OCI-LY3 (cell line): ENCODE measurements around the gene RAD51.

ENCODE experiments used
- CTCF ChIP-seq: fragments of 200-600, 300-600 bp; sonication (generic); IDR thresholded peaks from 2 replicates; pipeline ENCODE4 v1.5.1; 2014; ENCODE audit warnings: antibody characterized with exemption, low read length, low read depth
- EZH2phosphoT487 ChIP-seq: fragments of 200-600 bp; shearing (Covaris generic); IDR thresholded peaks from 2 replicates; pipeline ENCODE4 v1.6.1; 2018; ENCODE audit warnings: antibody characterized with exemption, mixed run types, low read depth

GRCh38 chr15:40737048-40737447 is 42.1 kb downstream of the RAD51 start:
- TF ChIP-seq CTCF (no peak), EZH2phosphoT487 (no peak)
